HG03432 (cell line): ENCODE measurements around the gene ZMYND19.
"Not testable (repeated sequence)": the region's sequence is repeated elsewhere in the genome, so short reads cannot be mapped to it uniquely, and the experiment has no call there.

Source experiments
- ATAC-seq: cut with Tn5 transposase; IDR thresholded peaks from one replicate; pipeline ENCODE4 v1.9.1; 2021; ENCODE audit warnings: mild to moderate bottlenecking, moderate library complexity; ENCODE audit not compliant: unreplicated experiment

ZMYND19 gene

GRCh38 chr9:137589441-137590122 lies 730 bp downstream of the ZMYND19 start:
- peak; percentile 13 for ATAC-seq

- no peak for ATAC-seq
These were observed 1.4 kb downstream of the ZMYND19 start for GRCh38 chr9:137588891-137589290.

GRCh38 chr9:137588311-137588710 lies 2.0 kb downstream of the ZMYND19 start:
- no peak for ATAC-seq

GRCh38 chr9:137586854-137587253 lies 3.5 kb downstream of the ZMYND19 start:
- ATAC-seq, result no peak

DNA sequence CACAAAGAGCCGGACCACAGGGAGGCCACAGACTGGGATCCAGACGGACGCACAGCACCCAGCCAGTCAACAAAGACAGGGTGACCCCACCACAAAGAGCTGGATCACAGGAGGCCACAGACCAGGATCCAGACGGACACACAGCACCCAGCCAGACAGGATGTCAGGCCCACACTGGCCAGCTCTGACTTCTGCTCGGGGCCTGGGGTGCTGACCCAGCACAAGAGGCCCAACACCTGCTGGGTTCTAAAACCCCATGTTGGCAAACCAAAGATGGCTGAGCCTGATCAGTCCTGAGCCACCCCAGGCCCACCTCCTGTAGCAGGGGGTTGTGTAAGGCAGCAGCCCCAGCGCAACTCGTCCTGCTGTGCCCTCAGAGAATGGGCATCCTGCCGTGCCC lies 6.4 kb downstream of the ZMYND19 start:
- no peak for ATAC-seq

DNA sequence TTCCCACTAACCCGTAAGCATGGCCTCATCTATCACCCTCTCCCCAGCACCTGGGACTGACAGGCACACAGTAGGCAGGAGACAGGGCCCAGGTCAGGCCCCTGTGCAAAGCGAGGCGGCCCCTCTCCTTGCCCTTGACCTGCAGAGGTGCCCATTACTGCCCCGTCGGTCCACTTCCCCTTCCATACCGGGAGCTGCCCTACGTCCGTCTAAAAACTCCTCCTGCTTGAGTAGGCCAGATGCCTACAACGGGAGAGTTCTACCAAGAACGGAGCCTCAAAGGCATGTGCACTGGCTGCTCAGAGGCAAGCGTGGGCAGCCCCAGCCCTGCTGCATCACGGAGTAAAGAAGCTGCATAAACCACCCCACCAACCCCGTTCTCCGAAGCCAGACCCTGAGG lies 7.0 kb downstream of the ZMYND19 start:
- no peak for ATAC-seq

- no peak for ATAC-seq
These were observed 7.9 kb downstream of the ZMYND19 start for GRCh38 chr9:137582286-137582860.

- ATAC-seq, result no peak
These were observed 8.7 kb downstream of the ZMYND19 start for GRCh38 chr9:137581361-137582285.

DNA sequence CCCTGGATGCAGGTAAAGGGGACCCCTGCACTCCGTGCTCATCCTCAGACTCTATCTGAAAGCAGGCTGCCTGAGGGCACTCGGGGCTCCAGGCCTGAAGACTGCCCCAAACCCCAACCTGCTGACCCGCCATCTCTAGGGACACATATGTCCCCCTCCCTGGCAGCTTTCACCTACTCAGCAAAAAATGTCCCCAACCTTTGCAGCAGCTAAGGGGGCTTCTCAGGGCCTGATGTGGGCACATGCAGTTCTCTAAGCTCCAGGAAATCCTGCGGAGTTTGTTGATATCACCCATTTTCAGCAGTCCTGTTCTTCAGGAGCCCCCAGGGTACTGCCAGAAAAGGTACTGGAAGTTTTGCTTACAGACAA lies 9.4 kb downstream of the ZMYND19 start:
- ATAC-seq, result no peak

- no peak for ATAC-seq
These were observed 9.9 kb downstream of the ZMYND19 start for GRCh38 chr9:137580209-137580953.

GRCh38 chr9:137579259-137579604 lies 11.1 kb downstream of the ZMYND19 start:
- no peak for ATAC-seq

GRCh38 chr9:137578518-137579258 lies 11.6 kb downstream of the ZMYND19 start, which contains the start of gene DPH7:
Gene DPH7 (minus strand): TSS chr9:137578925. CDS start chr9:137578777, 148 bp downstream.
- peak; percentile 88 for ATAC-seq

GRCh38 chr9:137575716-137576411 lies 14.4 kb downstream of the ZMYND19 start:
- ATAC-seq, result no peak

- no peak for ATAC-seq
These were observed 15.0 kb downstream of the ZMYND19 start for GRCh38 chr9:137575364-137575715.

DNA sequence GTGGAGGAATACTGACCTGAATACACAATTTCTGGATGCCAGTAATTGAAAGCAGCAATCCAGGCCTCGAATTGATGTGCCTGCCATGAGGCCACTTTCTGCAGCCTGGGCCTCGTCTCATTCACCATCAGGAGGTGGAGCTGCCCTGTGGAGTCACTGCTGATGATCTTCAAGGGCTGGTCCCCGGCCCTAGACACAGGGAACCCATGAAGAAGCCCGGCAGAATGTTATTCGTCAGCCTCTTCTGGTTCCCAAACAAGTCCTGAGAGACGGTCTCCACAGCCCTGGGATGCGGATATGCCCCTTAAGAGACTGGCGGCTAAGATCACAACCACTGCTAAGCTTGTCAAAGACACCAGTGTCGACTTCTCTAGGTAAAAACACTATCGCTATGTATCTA lies 16.1 kb downstream of the ZMYND19 start:
- ATAC-seq, result no peak

GRCh38 chr9:137570566-137570965 lies 19.7 kb downstream of the ZMYND19 start:
- ATAC-seq, result no peak

DNA sequence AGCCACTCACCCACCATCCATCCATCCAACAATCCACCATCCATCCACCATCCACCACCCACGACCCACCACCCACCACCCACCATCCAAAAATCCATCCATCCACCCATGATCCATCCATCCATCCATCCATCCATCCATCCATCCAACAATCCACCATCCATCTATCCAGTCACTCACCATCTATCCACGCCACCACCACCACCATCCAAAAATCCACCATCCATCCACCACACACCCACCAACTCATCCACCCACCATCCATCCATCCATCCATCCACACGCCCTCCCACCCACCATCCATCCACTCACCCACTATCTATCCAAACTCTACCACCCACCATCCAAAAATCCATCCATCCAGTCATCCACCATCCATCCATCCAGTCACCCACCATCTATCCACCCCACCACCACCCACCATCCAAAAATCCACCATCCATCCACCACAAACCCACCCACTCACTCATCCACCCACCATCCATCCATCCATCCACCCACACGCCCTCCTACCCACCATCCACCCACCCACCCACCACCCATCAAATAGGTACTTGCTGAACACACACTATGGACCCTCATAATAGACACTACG lies 20.6 kb downstream of the ZMYND19 start:
- no peak for ATAC-seq

- ATAC-seq, result not testable (repeated sequence)
These were observed 21.9 kb downstream of the ZMYND19 start for GRCh38 chr9:137568445-137568844.

GRCh38 chr9:137564817-137565411 lies 25.4 kb downstream of the ZMYND19 start:
- ATAC-seq, result no peak
